Muscle of leg (tissue), 11 donors: ENCODE data around the gene TMEM62. TPM values are rescaled to one million over a fixed set of nuclear protein-coding genes. Genes with fewer than 3 reads are reported as not detected.

Source experiments
- DNase-seq: peaks from one replicate; pipeline ENCODE4 v3.0.0; 2013
- H3K27ac ChIP-seq: one replicate; pipeline ENCODE4 v1.5.1; 2013; ENCODE audit warnings: mild to moderate bottlenecking, low read length, control low read depth
- H3K27me3 ChIP-seq: one replicate; pipeline ENCODE4 v1.6.1; 2013; ENCODE audit warnings: low read length; ENCODE audit not compliant: control insufficient read depth, insufficient read depth
- H3K36me3 ChIP-seq: one replicate; pipeline ENCODE4 v1.6.1; 2013; ENCODE audit warnings: low read length; ENCODE audit not compliant: control insufficient read depth, insufficient read depth
- H3K4me1 ChIP-seq: one replicate; pipeline ENCODE4 v1.6.1; 2013; ENCODE audit warnings: low read length; ENCODE audit not compliant: control insufficient read depth, insufficient read depth
- H3K4me3 ChIP-seq: one replicate; pipeline ENCODE4 v1.5.1; 2013; ENCODE audit warnings: low read length, control low read depth
- H3K9me3 ChIP-seq: replicated peaks from 2 replicates; pipeline ENCODE4 v1.6.1; 2013; ENCODE audit warnings: low read depth, low read length; ENCODE audit not compliant: control insufficient read depth
- WGBS: methylation state at CpG from one replicate; pipeline ENCODE4 v1.1.5; 2013; ENCODE audit warnings: missing lambda C conversion rate; ENCODE audit not compliant: insufficient coverage; 5-methylcytosine and 5-hydroxymethylcytosine counted together
- polyA plus RNA-seq, 8 donors: library from polyadenylated mRNA; unstranded; fragments of 120-200 nt; gene quantifications; one replicate each; pipeline versions ENCODE4 v1.2.1 to v1.2.3, GENCODE V29; 2013; ENCODE audit warnings: inconsistent platforms in 1 of 8, low replicate concordance in 1 of 8; ENCODE audit not compliant: insufficient read length in 8 of 8, insufficient read depth in 1 of 8
- total RNA-seq: library from RNA; stranded (reverse); fragments of 120-200 nt; gene quantifications from one replicate; pipeline ENCODE4 v1.2.4, GENCODE V29; 2013

Gene TMEM62
- total and polyA plus RNA-seq, 9 donors: 4.8 to 12.1 (median 8.0) TPM

- Histone ChIP-seq H3K9me3 (no peaks in the 10 kb centered on the region), H3K4me1 (no peaks in the 10 kb centered on the region), H3K27me3 (peaks cover 2% of the 10 kb centered on the region), H3K36me3 (no peaks in the 10 kb centered on the region), H3K4me3 (no peak overlapping the region), H3K27ac (no peak overlapping the region)
- WGBS: 70% methylated on average over 1 of the region's 5 CpGs
- no peak for DNase-seq
These were observed 96.6 kb downstream of the TMEM62 start for GRCh38 chr15:43229977-43230376.

GRCh38 chr15:43230640-43231115, 97.3 kb downstream of the TMEM62 start:
- no peak for DNase-seq
- no peak overlapping the region for H3K27ac ChIP-seq
- no peaks in the 10 kb centered on the region for H3K4me1 ChIP-seq
- peaks cover 2% of the 10 kb centered on the region for H3K27me3 ChIP-seq
- 36% methylated on average over 1 of the region's 2 CpGs for WGBS
- H3K36me3 ChIP-seq: no peaks in the 10 kb centered on the region
- no peaks in the 10 kb centered on the region for H3K9me3 ChIP-seq
- H3K4me3 ChIP-seq: no peak overlapping the region

- Histone ChIP-seq H3K9me3 (no peaks in the 10 kb centered on the region), H3K4me1 (no peaks in the 10 kb centered on the region), H3K36me3 (no peaks in the 10 kb centered on the region), H3K27me3 (peaks cover 2% of the 10 kb centered on the region), H3K27ac (no peak overlapping the region), H3K4me3 (no peak overlapping the region)
- no peak for DNase-seq
- WGBS: 75% methylated on average over 2 of the region's 3 CpGs
These were observed 99.0 kb downstream of the TMEM62 start for GRCh38 chr15:43232289-43232874.

Other genes with a start within 250 kb of the TMEM62 start
- 11.3 TPM for gene TTBK2, start 212.8 kb upstream of the TMEM62 start, total RNA-seq
- gene TTBK2, start 212.8 kb upstream of the TMEM62 start, polyA plus RNA-seq: 10 to 100 TPM in 5 of 8 donors, 1 to 10 TPM in 3; 6.5 to 12.9 (median 12.1) TPM
- 27.4 TPM for gene UBR1, start 27.5 kb upstream of the TMEM62 start, total RNA-seq
- gene UBR1, start 27.5 kb upstream of the TMEM62 start, polyA plus RNA-seq: 10 to 100 TPM; 13.6 to 26.0 (median 19.0) TPM
- gene CCNDBP1, start 51.8 kb downstream of the TMEM62 start, total RNA-seq: 41.8 TPM
- gene CCNDBP1, start 51.8 kb downstream of the TMEM62 start, polyA plus RNA-seq: 10 to 100 TPM; 35.0 to 40.3 (median 37.2) TPM
- gene EPB42, start 87.4 kb downstream of the TMEM62 start, total RNA-seq: 2.1 TPM
- 1 to 10 TPM; 1.3 to 6.1 (median 3.4) TPM for gene EPB42, start 87.4 kb downstream of the TMEM62 start, polyA plus RNA-seq
- gene TGM5, start 133.3 kb downstream of the TMEM62 start, total RNA-seq: 0.13 TPM
- under 1 TPM in 6 of 8 donors, not detected in 2; 0.05 to 0.12 (median 0.09) TPM for gene TGM5, start 133.3 kb downstream of the TMEM62 start, polyA plus RNA-seq
- not detected for gene TGM7, start 168.7 kb downstream of the TMEM62 start, total RNA-seq
- not detected for gene TGM7, start 168.7 kb downstream of the TMEM62 start, polyA plus RNA-seq
- 7.5 TPM for gene LCMT2, start 197.0 kb downstream of the TMEM62 start, total RNA-seq
- gene LCMT2, start 197.0 kb downstream of the TMEM62 start, polyA plus RNA-seq: 1 to 10 TPM; 5.8 to 9.0 (median 7.1) TPM
- gene ZSCAN29, start 237.5 kb downstream of the TMEM62 start, total RNA-seq: 18.8 TPM
- gene ZSCAN29, start 237.5 kb downstream of the TMEM62 start, polyA plus RNA-seq: 10 to 100 TPM; 10.4 to 18.7 (median 14.5) TPM
- 7.0 TPM for gene TUBGCP4, start 237.5 kb downstream of the TMEM62 start, total RNA-seq
- gene TUBGCP4, start 237.5 kb downstream of the TMEM62 start, polyA plus RNA-seq: 10 to 100 TPM in 7 of 8 donors, 1 to 10 TPM in 1; 9.4 to 14.4 (median 11.2) TPM